RPMI7951 (cell line): ENCODE results near the gene PODXL. TPM values are rescaled to one million over a fixed set of nuclear protein-coding genes. Genes with fewer than 3 reads are reported as not detected.
"Not testable (repeated sequence)": the region's sequence is repeated elsewhere in the genome, so short reads cannot be mapped to it uniquely, and the experiment has no call there.

Experiments
- DNase-seq: peaks from one replicate; pipeline ENCODE4 v3.0.0-alpha.2; 2012; ENCODE audit warnings: low read depth
- total RNA-seq: library from RNA; depleted of rRNA; stranded (reverse); fragments of >200 nt; shearing (Covaris generic); gene quantifications from 2 replicates; pipeline ENCODE4 v1.2.3, GENCODE V29; 2014

The PODXL gene
- total RNA-seq, 1 experiment from 2014 or later: 48.2 TPM

DNA sequence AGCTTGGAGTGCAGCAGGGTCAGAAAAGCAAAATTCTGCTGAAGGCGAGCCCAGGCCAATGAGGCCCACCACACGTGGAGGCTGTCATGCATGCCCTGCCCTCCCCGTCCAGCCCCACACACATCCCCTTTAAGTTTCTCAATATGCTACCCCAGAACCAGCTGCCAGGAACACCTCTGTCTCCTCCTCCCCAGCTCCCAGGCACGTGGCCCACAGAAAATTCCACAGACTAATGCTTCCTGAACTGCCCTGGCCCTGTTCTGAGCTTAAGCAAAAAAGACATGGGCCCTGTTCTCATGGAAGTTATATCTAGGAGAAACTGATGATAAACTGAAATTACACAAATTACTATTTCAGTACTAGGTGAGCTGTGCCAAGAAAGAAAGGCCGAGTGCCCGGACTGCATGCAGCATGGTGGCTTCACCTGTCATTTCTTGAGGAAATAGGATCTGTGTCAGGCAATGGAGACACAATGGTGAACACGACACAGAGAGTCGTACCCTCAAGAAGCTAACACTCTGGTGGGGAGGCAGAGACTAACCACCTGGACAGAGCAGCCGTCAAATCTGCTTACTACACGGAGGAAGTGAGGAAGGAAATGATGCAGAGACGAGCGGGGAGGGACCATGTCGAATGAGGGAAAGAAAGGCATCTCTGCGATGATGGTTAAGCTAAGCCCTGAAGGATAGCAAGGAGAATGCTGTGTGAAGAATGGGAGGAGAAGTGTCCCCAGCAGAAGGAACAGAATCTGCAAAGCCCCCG, 44.5 kb downstream of the PODXL start:
- DNase-seq: no peak

DNA sequence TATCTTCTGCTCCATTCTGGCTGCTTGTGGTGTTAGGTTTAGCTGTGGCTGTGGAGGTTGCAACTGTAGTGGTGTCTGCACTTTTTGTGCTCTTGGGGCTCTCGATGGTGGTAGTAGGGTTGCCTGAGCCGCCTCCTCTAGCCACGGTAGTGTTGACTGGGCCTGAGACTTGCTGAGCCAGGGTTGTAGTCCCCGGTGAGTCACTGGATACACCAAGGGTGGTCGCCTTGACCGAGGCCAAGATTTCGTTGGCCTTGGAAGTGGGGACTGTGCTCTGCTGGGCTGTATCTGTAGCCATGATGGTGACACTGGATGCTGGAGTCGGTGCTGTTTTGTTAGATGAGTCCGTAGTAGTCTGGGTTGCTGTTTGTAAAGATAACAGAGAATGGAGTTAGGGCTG, 45.4 kb downstream of the PODXL start:
- no peak for DNase-seq

GRCh38 chr7:131509781-131510180, 46.6 kb downstream of the PODXL start:
- DNase-seq: no peak

DNA sequence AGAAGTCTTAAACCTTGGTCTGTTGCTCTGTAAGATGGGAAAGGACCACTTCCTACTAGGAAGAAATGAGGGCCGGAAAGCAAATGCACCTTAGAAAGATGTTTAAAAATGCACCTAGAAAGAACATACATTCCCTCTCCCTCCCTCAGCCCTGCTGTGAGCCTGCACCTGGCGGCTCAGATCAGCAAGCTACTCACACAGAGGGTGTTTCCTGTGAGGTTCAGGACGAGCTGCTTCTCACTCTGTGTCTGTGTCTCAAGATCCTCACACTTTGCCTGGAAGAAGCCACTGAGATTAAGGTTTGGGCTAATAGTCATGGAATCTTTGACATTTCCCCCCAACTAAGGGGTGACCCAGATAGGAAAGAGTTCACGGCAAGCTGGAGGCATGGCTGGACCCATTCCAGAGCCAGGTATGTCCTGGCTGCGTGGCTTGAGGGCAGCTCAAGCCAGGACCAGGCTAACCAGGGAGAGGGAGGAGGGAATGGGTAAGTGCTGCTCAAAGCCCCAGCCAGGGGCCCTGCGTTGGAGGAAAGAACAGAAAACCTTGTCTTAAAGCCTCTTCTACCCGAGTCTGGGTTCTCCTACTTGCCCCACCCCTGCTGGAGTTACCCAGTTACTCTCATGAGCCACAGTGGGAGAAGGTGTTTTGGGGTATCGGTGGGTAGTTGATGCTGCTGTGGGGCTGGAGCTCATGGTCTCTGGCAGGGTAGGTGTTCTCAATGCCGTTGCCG, 47.5 kb downstream of the PODXL start:
- DNase-seq: no peak

- peak; percentile 73 for DNase-seq
Measured at GRCh38 chr7:131507592-131508331, 48.7 kb downstream of the PODXL start.

DNA sequence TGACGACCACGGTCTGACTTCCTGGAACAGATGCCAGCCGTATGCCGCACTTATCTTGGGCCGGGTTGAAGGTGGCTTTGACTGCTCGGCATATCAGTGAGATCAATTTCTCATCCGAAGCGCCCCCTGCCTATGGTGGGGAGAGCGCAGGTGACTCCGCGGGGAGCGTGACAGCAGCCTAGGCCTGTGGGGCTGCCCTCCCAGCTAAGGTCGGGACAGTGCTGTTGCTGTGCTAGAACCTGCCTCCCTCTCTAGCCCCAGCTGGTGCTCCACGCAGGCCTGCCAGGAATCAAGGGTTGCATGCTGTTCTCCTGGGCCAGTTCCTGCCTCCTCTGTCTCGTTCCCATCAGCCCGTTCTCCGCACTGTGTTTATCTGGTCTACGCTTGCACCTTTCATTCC, 49.8 kb downstream of the PODXL start:
- no peak for DNase-seq

GRCh38 chr7:131505636-131506557, 50.5 kb downstream of the PODXL start:
- no peak for DNase-seq

DNA sequence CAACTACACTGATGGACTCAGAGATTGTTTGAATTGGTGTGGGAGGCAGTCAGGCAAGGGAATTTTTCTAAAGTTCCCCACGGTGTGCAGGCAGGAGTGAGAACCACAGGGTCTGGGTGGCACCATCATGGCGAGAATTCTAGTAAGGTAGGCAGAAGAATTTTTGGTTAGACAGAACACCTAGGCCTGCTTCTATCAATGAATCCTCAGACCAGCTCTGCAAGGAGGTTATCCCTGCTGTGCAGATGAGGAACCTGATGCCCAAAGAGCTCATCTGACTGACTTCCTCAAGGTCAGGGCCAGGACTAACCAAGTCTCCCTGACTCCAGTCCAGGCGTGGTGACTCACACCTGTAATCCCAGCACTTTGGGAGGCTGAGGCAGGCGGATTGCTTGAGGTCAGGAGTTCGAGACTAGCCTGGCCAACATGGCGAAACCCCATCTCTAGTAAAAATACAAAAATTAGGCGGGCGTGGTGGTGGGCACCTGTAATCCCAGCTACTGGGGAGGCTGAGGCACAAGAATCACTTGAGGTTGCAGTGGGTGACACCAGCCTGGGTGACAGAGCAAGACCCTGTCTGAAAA, 51.3 kb downstream of the PODXL start:
- not testable (repeated sequence) for DNase-seq

DNA sequence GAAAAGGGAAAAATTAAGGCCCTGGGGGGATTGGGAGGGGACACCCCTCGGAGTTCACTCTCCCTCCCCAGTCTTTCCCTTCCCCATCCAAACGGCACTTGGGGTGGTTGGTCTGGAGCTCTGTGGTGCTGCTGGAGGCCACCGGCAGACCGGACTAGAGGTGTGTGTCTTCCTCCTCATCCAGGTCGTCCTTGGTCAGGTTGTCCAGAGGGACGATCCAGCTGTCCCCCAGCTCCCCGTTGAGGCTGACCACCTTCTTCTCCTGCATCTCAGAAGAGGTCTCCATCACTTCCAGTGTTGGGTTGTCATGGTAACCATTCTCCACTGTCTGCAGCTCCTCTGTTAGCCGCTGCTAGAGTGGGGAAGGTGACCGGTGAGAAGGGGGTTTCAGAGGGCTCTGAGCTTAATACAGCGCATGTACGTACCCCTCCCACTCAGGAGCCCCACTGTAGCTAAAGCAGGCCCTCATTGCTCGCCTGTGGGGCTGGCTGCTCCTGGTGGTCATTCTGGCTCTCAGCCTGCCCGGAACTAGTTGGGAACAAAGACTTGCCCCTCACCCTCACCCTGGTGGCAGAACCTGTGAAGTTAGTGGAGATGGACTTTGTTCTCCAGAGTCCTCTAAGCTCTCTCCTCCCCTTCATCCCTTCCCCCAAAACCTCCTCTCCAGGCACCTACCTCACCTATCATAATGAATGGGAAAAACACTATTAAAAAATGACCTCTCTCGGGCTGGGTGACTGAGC, 52.1 kb downstream of the PODXL start:
- no peak for DNase-seq

- no peak for DNase-seq
Measured at GRCh38 chr7:131503639-131504038, 52.8 kb downstream of the PODXL start.

GRCh38 chr7:131502810-131503508, 53.5 kb downstream of the PODXL start:
- DNase-seq: peak; percentile 93

GRCh38 chr7:131501930-131502685, 54.3 kb downstream of the PODXL start:
- DNase-seq: no peak

DNA sequence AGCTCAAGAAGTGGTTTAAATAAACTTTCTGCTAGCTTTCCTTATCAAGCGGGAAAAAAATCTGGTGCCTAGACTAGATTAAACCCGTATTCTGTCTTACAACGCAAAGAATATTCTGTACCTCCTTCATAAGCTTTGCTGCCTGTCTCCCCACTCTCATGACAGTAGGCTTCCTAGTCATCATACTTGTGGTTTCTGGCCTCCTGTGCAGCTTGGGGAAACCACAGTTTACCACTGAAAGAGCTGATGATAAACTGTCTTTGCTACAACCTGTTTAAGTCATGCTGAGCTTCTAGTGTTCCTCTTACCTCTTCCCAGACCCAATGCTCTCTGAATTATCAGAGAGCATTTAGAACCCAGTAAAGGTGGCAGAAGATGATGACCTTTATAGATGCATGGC, 55.0 kb downstream of the PODXL start:
- peak; percentile 77 for DNase-seq

DNA sequence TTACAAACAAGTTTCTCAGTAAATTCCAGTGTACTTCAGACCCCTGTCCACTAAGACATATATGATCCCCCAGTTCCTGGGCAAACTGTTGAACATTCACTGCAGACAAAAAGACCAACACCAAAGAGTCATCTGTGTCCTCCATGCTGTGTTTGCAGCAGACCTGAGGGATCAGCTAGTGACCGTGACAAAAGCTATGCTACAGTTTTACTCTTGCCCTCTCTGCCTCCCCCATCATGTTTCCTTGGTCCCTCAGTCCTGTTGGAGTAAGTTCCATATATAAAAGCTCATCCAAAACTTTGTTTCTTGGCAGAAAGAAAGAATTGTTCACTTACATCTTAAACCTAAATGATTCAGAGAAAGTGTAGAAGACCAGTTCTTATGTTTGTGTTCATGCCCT, 56.1 kb downstream of the PODXL start:
- no peak for DNase-seq

DNA sequence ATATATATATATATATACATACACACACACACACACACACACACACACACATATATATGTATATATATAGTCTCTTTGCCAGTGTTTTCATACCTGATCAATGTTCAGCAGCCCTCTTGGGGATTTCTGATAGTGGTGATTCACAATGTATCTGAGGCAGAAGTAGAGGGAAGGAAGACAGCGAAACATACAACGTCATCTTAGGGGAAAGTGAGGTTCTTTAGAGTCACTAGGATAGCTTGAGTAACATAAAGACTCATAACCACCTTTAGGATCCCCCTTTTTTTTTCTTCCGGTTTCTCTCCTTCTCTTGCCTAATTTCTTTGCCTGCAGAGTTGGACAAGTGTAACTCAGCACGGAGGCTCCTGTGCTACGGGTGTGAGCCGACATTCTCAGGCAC, 56.6 kb downstream of the PODXL start:
- no peak for DNase-seq

DNA sequence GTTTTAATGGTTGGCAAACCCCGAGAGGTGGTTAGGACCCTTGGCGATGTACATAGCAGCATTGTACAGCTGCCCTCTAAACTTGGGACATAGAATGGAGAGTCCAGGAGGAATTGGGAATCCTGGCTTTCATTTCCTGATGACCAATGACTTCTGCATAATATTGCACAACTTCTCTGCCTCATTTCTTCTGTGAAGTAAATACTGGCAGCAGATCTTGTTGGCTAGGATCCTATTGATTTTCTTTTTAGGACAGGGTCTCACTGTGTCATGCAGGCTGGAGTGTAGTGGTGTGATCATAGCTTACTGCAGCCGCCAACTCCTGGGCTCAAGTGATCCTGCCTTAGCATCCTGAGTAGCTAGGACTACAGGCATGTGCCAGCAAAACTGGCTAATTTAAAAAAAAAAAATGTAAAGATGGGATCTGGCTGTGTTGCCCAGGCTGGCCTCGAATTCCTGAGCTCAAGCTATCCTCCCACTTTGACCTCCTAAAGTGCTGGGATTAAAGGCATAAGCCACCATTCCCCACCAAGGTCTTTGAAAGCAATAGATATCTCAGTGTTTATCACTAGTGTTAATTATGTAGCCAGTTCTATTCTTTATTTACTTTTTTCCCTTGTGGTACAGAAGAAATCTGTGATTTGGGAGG, 58.1 kb downstream of the PODXL start:
- no peak for DNase-seq

- no peak for DNase-seq
Measured at GRCh38 chr7:131497454-131497853, 59.0 kb downstream of the PODXL start.

GRCh38 chr7:131495669-131496498, 60.5 kb downstream of the PODXL start:
- no peak for DNase-seq
